NCI-H187 (cell line): Measurements from ENCODE around the gene CD70.
"Not testable (repeated sequence)": the region's sequence is repeated elsewhere in the genome, so short reads cannot be mapped to it uniquely, and the experiment has no call there.

Source experiments
- DNase-seq, 2 experiments: peaks; one replicate each; lab custom pipeline; 2025; lab: John Stamatoyannopoulos, UW

The CD70 gene

DNA sequence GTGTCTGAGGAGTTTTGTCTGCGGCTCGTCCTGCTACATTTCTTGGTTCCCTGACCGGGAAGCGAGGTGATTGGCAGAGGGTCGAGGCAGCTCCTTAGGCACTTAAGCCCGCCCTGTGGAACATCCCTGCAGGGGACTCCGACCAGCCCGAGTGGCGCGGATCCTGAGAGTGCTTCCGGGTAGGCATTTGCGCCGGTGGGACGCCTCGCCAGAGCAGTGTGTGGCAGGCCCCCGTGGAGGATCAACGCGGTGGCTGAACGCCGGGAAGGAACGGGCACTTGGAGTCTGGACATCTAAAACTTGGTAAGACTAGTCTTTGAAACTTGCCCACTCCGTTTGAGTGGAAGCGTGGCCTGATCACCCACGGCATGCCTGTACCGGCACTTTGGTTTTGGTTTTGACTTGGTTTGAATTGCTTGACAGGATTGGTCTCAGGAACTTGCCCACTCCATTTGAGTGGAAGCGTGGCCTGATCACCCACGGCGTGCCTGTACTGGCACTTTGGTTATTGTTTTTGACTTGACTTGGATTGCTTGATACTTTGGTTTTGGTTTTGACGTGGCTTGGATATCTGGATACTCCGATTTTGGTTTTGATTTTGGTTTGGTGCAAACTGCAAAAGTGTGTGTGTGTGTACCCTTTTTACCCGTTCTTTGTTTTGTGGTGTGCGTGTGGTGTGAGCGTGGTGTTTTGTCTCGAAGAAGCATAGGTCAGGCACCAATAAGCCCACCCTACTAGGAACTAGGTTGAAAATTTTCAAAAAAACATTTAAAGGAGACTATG lies 6.7 kb upstream of the CD70 start:
- not testable (repeated sequence) for DNase-seq

DNA sequence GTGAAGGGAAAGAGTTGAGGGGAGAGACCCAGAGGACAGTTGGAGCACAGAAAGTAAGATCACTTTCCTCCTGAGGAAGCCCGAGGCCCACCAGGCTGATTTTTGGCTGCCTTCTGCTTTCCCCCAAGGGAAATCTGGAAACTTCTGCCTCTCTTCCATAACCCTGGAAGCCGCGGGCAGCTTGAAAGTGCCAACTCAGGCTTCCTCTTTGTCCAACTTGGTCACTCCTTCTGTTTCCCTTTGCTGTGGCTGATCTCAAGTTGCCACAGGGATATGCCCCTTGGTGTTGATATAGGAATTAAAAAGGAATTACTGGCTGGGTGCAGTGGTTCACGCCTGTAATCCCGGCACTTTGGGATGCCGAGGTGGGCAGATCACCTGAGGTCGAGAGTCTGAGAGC lies 5.7 kb upstream of the CD70 start:
- DNase-seq = no peak

DNA sequence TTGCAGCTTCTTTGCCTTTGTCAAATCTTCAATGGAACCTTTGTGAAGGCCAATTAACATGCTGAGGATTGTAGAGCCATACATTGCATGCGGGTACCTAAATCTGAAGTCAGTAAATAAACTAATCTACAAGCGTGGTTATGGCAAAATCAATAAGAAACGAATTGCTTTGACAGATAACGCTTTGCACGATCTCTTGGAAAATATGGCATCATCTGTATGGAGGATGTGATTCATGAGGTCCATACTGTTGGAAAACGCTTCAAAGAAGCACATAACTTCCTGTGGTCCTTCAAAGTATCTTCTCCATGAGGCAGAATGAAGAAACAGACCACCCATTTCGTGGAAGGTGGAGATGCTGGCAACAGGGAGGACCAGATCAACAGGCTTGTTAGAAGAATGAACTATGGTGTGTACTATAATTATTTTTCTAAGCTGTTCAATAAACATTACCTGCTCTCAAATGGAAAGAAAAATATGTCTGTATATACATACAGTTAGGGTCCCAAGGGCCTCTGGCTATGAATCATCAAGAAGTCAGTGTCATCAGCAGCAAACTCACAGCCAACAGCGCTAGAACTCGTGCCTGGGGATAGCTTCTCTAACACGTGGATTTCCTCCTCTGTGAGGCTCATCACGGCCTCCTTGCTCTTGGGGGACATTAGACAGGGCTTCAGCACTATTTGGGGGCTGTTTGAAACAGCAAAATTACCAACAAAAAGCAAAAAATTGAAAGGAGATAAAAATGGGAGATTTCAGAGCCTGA lies 2.9 kb upstream of the CD70 start:
- no peak for DNase-seq

GRCh38 chr19:6590258-6590826 lies 608 bp downstream of the CD70 start:
- DNase-seq = no peak

DNA sequence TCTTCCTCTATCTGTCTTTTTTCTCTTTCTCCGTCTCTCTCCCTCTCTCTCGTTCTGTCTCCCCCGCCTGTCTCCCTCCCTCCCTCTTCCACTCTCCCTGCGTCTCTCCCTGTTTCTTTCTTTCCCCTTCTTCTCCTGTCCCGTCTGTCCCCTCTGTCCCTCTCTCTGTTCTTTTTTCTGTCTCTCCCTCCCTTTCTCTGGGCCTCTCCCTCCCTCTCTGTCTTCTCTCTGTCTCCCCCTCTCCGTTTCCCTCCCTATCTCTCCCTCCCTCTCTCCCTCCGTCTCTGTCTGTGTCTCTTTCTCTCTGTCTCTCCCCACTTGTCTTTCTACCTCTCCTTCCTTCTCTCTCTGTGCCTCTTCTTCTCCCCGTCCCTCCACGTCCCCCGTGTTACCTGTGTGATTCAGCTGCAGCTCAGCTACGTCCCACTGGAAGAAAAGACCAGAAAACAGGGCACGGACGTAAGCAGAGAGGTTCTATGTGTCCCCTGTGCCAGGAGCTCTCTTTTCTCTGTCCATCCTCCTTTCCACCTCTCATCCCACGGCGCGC lies 1.2 kb downstream of the CD70 start:
- DNase-seq = no peak

DNA sequence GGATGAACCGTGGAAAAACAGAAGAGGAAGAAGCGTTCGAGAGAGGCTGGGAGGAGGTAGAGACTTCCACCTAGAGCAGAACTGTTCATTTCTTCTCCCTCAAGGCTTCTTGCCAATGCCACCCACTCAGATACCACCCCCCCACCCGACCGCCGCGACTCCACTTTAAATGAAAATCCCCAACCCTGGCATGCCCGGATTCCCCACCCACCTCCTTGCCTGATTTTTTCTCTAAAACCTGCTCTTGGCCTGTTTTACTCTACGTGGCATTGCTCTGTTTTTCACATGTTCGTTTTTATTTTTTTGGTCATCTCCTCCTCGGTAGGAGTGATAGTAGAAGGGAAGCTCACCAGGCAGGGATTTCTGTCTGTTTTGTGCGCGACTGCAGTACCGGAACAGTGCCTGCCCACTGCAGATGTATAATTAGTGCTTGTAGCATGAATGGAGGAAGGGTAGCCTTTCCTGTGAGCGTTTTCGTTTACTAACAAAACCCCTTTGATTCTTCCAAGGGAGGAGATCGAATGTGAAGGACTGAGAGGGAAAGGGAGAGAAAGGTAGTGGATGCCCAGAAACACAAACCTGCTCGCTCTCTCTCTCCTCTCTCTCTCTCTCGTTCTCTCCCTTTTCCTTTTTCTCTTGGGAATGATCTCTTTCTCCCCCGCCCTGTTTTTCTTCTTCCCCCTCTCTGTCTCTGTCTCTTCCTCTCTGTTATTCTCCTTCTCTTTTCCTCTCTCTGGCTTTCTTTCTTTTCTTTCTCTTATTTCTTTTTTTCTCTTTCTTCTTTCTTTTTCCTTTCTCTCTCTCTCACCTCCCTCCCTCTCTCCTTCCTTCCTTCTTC lies 2.2 kb downstream of the CD70 start:
- DNase-seq = no peak

GRCh38 chr19:6587998-6588507 lies 2.9 kb downstream of the CD70 start:
- no peak for DNase-seq

DNA sequence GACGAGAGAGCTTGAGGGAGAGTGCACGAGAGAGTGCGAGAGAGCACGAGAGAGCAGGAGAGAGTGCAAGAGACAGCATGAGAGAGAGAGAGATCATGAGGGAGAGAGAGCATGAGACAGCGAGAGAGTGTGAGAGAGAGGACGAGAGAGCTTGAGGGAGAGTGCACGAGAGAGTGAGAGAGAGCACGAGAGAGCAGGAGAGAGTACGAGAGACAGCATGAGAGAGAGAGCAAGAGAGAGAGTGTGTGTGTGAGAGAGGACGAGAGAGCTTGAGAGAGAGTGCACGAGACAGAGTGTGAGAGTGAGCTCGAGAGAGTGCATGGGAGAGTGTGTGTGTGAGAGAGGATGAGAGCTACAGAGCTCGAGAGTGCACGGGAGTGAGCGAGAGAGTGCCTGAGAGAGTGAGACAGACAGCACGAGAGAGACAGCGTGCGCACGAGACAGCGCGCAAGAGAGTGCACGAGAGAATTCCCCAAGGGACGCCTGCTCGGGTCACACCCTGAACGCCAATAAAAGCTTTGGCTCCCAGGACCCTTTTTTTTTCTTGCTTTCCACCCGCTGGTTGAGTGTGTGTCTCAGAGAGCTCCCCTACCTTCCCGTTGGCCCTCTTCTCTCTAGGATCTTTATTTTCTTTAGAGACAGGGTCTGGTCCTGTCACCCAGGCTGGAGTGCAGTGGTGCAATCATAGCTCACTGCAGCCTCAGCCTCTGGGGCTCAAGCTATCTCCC lies 3.7 kb downstream of the CD70 start:
- no peak for DNase-seq

GRCh38 chr19:6586726-6587092 lies 4.2 kb downstream of the CD70 start:
- DNase-seq = no peak

DNA sequence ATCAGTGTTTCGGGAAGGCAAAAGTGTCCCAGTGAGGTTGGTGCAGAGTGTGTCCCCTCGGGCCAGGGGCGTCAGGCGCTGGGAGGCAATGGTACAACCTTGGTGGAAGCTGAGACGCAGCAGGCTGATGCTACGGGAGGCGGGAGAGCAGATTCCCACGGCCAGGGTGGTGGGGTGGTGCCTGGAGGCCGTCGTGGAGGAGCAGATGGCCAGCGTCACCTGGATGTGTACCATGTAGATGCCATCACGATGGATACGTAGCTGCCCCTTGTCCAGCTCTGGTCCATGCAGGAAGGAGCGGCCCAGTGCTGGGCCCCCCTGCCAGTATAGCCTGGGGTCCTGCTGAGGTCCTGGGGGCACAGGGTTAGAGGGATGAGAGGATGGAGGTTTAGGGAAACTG lies 4.9 kb downstream of the CD70 start:
- DNase-seq = no peak

DNA sequence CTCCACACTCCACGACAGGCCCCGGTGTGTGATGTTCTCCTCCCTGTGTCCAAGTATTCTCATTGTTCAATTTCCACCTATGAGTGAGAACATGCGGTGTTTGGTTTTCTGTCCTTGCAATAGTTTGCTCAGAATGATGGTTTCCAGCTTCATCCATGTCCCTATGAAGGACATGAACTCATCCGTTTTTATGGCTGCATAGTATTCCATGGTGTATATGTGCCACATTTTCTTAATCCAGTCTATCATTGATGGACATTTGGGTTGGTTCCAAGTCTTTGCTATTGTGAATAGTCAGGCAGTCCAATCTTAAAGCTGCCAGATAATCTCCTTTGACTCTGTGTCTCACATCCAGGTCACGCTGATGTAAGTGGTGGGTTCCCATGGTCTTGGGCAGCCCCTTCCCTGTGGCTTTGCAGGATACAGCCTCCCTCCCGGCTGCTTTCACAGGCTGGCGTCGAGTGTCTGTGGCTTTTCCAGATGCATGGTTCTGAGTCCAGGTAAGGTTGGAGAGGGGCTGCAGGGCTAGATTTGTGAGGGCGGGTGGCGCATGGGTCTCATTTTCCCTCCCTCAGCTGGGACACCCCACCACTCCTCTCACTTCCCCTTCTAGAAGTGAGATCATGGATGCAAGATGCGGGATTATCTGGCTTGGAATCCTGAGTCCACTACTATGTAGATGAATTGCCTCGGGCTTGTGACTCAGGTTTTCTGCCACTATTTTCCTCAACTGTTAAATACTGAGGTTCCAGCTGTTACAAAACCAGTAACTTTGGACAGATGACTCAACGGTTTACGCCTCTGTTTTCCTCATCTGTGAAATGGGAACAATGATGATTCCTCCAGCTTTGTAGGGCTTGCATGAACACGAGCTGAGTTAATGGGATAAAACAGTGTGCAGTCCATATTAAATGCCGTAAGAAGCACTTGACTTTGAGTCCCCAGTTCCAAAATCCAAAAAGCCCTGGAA lies 8.2 kb downstream of the CD70 start:
- DNase-seq = not testable (repeated sequence)

- no peak for DNase-seq
These were observed 10.6 kb downstream of the CD70 start for GRCh38 chr19:6580313-6580712.

DNA sequence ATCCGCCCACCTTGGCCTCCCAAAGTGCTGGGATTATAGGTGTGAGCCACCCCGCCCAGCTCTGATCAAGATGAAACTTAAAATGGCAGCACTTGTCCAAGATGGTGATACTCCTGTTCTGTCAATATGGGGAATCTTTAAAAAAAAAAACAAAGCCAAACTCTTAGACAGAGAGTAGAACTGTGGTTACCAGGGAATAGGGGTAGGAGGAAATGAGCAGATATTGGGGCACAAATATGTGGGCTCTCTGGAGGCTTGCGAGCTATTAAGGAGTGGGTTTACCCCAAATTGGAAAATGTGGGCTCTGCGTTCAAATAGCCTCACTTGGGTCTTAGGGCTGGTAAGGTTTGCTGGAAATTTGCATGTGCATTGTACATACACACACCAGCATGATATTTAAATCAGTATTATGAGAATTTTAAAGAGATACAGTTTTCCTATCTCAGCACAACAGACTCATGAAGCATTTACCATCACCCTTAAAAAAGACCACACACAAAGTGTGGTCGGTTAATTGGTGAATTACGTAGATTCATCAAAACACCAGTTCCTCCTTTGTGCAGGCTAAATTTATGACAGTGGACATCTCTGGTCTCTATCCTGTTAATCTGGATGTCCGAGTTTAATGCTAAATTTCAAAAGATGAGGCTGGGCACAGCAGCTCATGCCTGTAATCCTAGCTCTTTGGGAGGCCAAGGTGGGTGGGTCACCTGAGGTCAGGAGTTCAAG lies 11.3 kb downstream of the CD70 start:
- DNase-seq = no peak

GRCh38 chr19:6577476-6578125 lies 13.3 kb downstream of the CD70 start:
- DNase-seq = no peak

DNA sequence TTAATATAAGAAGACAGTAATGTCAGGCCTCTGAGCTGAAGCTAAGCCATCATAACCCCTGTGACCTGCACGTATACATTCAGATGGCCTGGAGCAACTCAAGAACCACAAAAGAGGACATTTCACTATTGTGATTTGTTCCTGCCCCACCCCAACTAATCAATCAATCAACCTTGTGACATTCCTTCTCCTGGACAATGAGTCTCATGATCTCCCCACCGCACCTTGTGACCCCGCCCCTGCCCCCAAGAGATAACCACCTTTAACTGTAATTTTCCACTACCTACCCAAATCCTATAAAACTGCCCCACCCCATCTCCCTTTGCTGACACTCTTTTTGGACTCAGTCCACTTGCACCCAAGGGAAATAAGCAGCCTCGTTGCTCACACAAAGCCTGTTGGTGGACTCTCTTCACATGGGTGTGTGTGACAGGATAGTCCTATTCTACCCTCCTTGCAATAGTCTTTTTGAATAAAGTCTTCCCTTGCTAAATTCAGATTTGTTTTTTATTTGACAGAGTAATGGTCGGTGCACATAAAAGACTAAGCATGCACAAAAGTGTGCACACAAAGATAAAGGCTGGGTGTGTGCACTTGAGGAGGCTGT lies 14.0 kb downstream of the CD70 start:
- DNase-seq = no peak

GRCh38 chr19:6573350-6573749 lies 17.6 kb downstream of the CD70 start:
- no peak for DNase-seq

- DNase-seq = no peak
These were observed 18.7 kb downstream of the CD70 start for GRCh38 chr19:6572217-6572616.

DNA sequence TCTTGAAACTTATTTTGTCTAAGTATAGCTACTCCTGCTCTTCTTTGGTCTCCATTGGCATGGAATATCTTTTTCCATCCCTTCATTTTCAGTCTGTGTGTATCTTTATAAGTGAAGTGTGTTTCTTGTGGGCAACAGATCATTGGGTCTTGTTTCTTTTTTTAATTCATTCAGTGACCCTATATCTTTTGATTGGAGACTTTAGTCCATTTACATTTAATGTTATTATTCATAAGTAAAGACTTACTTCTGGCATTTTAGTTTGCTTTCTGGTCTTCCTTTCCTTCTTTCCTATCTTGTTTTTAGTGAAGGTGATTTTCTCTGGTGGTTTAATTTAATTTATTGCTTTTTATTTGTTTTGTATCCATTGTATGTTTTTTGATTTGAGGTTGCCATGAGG lies 19.8 kb downstream of the CD70 start:
- DNase-seq = no peak
